PC-3 (cell line): ENCODE data around the gene ENTR1.
"Not testable (repeated sequence)": the region's sequence is repeated elsewhere in the genome, so short reads cannot be mapped to it uniquely, and the experiment has no call there.

Source experiments
- CTCF ChIP-seq: fragments of 300-600 bp; sonication (generic); conservative IDR thresholded peaks from 2 replicates; pipeline ENCODE4 v1.5.1; 2017; ENCODE audit warnings: antibody characterized with exemption, low read depth, mild to moderate bottlenecking, low read length
- EZH2phosphoT487 ChIP-seq: fragments of 300-600 bp; sonication (generic); IDR thresholded peaks from 2 replicates; pipeline ENCODE4 v1.6.1; 2018; ENCODE audit warnings: mild to moderate bottlenecking, antibody characterized with exemption, low read length, borderline replicate concordance

DNA sequence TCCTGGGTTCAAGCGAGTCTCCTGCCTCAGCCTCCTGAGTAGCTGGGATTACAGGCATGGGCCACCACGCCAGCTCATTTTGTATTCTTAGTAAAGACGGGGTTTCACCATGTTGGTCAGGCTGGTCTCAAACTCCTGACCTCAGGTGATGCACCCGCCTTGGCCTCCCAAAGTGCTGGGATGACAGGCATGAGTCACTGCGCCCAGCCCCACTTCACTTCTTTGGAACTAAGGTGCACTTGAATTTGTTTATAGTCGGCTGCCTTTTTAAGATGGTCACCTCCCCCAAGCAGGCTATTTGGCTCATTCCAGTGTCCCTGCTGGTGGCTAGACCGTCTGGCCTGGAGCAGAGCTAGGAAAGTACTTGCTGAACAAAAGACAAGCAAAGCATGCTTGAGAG lies 15.0 kb upstream of the ENTR1 start:
- TF ChIP-seq CTCF, EZH2phosphoT487: not testable (repeated sequence)
